Measurements from ENCODE around the gene SIGLEC12.
A peak's percentile ranks its signal among the peaks of the same experiment; 100 is the strongest.

Gene SIGLEC12

DNA sequence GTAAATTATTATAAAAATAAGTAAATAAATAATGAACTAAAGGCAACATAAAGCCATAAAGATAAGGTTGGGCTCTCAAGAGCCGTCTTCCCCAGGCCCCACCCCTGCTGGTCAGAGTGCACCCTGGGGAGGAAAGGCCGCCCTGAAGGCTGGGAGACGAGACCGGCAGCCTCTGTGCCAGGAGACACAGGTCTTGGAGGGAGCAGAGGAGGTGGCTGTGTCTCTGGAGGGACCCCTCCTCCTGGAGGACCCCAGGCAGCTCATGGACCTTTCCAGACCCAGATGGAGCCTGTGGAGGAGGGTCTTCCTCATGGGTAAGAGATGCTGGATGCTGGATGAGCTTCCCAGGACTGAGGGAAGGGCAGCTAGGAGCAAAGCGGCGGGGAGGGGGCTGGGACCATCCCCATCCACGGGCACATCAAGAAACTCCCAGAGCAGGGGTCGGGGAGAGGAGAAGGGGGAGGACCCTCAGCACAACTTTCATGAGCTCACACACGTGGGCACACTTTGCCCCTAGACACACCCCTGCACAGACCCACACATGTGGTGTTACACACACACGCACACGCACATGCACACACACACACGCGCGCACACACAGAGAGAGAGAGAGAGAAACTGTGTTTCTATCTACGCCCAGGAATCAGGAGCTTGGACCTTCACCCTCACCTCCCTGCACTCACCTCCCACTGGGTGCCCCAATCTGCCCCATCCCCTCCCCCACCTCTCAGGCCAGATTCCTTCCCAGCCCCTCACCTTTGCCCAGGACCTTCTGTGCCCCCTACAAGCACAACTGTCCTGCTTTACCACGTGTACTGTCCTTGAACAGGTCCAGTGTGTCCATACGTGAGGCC, 23.0 kb downstream of the SIGLEC12 start, which contains the start of gene CEACAM18:
Gene CEACAM18 (plus strand): TSS at position 159 of the 854 bp plus-strand sequence.
- TF ChIP-seq, protein P1, sequence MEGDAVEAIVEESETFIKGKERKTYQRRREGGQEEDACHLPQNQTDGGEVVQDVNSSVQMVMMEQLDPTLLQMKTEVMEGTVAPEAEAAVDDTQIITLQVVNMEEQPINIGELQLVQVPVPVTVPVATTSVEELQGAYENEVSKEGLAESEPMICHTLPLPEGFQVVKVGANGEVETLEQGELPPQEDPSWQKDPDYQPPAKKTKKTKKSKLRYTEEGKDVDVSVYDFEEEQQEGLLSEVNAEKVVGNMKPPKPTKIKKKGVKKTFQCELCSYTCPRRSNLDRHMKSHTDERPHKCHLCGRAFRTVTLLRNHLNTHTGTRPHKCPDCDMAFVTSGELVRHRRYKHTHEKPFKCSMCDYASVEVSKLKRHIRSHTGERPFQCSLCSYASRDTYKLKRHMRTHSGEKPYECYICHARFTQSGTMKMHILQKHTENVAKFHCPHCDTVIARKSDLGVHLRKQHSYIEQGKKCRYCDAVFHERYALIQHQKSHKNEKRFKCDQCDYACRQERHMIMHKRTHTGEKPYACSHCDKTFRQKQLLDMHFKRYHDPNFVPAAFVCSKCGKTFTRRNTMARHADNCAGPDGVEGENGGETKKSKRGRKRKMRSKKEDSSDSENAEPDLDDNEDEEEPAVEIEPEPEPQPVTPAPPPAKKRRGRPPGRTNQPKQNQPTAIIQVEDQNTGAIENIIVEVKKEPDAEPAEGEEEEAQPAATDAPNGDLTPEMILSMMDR (IDR thresholded peaks at IDR 0.05), result no peak
- Histone ChIP-seq H3K27me3 (peaks cover 0 to 35% of the 10 kb centered on the region in 2 donors), H3K4me1 (no peaks in the 10 kb centered on the region), H3K9me3 (no peaks in the 10 kb centered on the region), H3K36me3 (no peaks in the 10 kb centered on the region), H3K4me3 (no peak within 1 kb of the TSS), H3K27ac (no peak within 1 kb of the TSS)
- intact Hi-C loops (cut with DNase I; ENCODE audit: low total_unique reads), result loop anchor here (10.0 kb wide), 2 partner anchors 176 to 296 kb away; no protein-coding TSS in a partner anchor
- no peak for DNase-seq

DNA sequence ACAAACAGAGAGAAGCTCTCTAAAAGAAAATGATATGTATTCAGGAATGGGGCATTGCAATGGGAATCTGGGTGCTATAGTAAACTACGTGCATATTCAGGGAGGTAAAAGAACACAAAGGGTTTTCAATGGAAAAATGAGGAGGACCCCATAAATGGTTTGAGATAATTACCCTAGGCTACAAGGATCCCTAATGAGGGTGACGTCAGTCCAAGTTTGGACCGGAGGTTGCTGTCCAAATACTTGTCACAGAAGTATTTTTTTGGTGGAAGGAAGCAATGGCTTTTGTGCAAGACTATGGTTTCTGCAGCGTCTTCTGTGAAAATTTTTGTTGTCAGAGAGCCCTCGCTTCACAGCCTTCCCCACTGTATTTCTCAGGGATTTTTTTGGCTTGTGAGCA, 24.3 kb downstream of the SIGLEC12 start:
- DNase-seq, result no peak
- Histone ChIP-seq H3K36me3 (no peaks in the 10 kb centered on the region), H3K4me3 (no peak overlapping the region), H3K4me1 (no peaks in the 10 kb centered on the region), H3K27ac (no peak overlapping the region), H3K27me3 (peaks cover 0 to 45% of the 10 kb centered on the region in 2 donors), H3K9me3 (no peaks in the 10 kb centered on the region)
- TF ChIP-seq, protein P1 (IDR thresholded peaks at IDR 0.05), result no peak
- intact Hi-C loops (cut with DNase I; ENCODE audit: low total_unique reads), result loop anchor here (10.0 kb wide), 2 partner anchors 177 to 297 kb away; no protein-coding TSS in a partner anchor

DNA sequence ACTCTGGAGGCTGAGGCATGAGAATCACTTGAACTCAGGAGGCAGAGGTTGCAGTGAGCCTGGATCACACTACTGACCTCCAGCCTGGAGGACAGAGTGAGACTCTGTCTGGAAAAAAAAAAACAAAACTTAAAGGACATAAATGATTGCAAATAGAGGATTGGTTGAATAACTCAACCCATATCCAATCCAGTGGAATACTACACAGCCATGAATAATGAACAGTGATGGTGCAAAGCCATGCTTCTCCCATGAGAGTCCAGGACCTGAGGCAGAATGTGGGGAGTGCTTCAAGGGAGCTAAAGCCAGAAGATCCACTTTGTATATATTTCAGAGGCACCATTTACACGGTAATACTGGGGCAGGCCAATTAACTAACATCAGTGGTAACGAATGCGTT, 25.4 kb downstream of the SIGLEC12 start:
- H3K4me3 ChIP-seq, result no peak overlapping the region
- H3K27me3 ChIP-seq, result peaks cover 0 to 45% of the 10 kb centered on the region in 2 donors
- no peaks in the 10 kb centered on the region for H3K9me3 ChIP-seq
- no peaks in the 10 kb centered on the region for H3K36me3 ChIP-seq
- H3K4me1 ChIP-seq, result no peaks in the 10 kb centered on the region
- DNase-seq, result peak in 1 of 2 donors; percentile 27
- no peak overlapping the region for H3K27ac ChIP-seq
- intact Hi-C loops (cut with DNase I; ENCODE audit: low total_unique reads), result loop anchor here (10.0 kb wide), 2 partner anchors 179 to 299 kb away; no protein-coding TSS in a partner anchor
- TF ChIP-seq, protein P1 (IDR thresholded peaks at IDR 0.05), result no peak

DNA sequence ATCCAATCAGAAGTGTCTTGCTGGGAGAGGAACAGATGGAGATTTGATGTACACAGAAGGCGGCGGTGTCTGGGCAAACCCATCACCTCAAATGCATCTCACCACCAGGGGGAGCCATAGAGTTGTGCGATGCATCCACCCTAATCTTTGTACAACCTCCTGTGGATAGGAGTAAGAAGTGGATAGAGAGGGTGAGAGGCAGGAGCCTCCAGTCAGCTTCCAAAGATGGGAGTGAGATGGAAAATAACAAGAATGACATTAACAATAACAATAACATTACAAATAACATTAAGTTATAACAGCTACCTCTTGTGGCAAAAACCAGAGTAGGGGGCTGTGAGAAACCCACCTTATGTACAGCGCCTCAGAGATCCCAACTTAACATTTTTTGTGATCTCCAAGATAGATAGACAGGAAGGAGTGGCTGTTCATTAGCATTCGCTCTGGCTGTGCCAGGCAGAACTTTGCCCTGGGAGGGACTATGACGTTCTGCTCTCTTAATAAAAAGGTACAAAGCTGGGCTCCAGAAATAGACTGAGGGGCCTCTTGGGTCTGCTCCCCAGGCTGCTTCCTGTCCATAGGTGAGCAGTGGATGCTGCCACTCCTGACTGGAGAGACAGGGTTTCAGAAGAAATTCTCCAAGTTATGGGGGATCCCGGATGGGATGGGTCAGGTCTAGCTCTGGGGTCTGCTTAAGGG, 28.4 kb downstream of the SIGLEC12 start:
- H3K36me3 ChIP-seq, result no peaks in the 10 kb centered on the region
- H3K4me1 ChIP-seq, result no peaks in the 10 kb centered on the region
- no peaks in the 10 kb centered on the region for H3K9me3 ChIP-seq
- peak; percentile 80 to 81 for DNase-seq
- H3K4me3 ChIP-seq, result no peak overlapping the region
- peaks cover 0 to 30% of the 10 kb centered on the region in 2 donors for H3K27me3 ChIP-seq
- TF ChIP-seq, protein P1 (IDR thresholded peaks at IDR 0.05), result peak; percentile 73 to 80
- H3K27ac ChIP-seq, result no peak overlapping the region
- intact Hi-C loops (cut with DNase I; ENCODE audit: low total_unique reads), result loop anchor here (10.0 kb wide), 2 partner anchors 182 to 302 kb away; no protein-coding TSS in a partner anchor

DNA sequence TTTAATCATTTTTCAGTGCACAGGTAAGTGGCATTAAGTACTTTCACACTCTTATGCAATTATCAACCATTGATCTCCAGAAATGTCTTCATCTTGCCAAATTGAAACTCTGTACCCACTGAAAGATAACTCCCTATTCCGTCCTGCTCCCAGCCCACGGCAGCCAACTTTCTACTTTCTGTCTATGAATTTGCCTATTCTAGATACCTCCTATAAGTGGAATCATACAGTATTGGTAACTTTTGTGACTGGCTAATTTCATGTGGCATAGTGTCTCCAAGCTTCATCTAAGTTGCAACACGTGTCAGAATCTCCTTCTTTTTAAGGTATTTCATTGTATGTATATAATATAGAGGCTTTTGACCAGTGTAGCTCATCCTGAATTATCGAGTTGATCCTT, 29.0 kb downstream of the SIGLEC12 start:
- no peaks in the 10 kb centered on the region for H3K9me3 ChIP-seq
- H3K27ac ChIP-seq, result no peak overlapping the region
- H3K4me1 ChIP-seq, result no peaks in the 10 kb centered on the region
- no peaks in the 10 kb centered on the region for H3K36me3 ChIP-seq
- intact Hi-C loops (cut with DNase I; ENCODE audit: low total_unique reads), result loop anchor here (10.0 kb wide), 2 partner anchors 182 to 302 kb away; no protein-coding TSS in a partner anchor
- DNase-seq, result no peak
- peaks cover 0 to 30% of the 10 kb centered on the region in 2 donors for H3K27me3 ChIP-seq
- H3K4me3 ChIP-seq, result no peak overlapping the region
- TF ChIP-seq, protein P1 (IDR thresholded peaks at IDR 0.05), result no peak
